ENCODE results near the gene RBFOX2. TPM values are rescaled to one million over a fixed set of nuclear protein-coding genes. Genes with fewer than 3 reads are reported as not detected.

The RBFOX2 gene
- polyA plus RNA-seq, 1 experiment = 222 TPM

DNA sequence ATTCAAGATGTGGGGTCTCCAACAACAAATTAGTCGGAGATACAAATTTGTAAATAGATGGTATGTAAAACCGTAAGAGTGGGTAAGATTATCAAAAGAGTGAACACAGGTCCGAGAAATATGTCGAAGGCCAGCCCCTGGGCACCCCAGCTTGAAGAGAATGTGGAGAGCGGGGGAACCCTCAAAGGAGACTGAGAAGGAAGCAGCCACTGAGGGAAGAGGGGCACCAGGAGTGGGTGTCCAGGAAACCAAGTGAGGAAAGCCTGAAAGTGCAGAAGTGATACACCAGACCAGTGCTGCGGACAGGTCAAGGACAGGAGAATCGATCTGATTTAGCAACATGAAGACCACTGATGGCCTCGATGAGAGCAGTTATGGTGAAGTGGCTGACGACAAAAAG is 296.5 kb downstream of the RBFOX2 start:
- POLR2A ChIA-PET = no interaction called here
- Histone ChIP-seq H3K36me3 (ENCODE audit: control insufficient read depth, insufficient read depth, low read length) (peaks cover 5% of the 10 kb centered on the region; the same call in 1 of the 2 replicates), H3K4me3 (ENCODE audit: low read depth, low read length) (no peak overlapping the region), H3K27me3 (ENCODE audit: control insufficient read depth, insufficient read depth, low read length) (no peaks in the 10 kb centered on the region)
- TF ChIP-seq, protein P1, sequence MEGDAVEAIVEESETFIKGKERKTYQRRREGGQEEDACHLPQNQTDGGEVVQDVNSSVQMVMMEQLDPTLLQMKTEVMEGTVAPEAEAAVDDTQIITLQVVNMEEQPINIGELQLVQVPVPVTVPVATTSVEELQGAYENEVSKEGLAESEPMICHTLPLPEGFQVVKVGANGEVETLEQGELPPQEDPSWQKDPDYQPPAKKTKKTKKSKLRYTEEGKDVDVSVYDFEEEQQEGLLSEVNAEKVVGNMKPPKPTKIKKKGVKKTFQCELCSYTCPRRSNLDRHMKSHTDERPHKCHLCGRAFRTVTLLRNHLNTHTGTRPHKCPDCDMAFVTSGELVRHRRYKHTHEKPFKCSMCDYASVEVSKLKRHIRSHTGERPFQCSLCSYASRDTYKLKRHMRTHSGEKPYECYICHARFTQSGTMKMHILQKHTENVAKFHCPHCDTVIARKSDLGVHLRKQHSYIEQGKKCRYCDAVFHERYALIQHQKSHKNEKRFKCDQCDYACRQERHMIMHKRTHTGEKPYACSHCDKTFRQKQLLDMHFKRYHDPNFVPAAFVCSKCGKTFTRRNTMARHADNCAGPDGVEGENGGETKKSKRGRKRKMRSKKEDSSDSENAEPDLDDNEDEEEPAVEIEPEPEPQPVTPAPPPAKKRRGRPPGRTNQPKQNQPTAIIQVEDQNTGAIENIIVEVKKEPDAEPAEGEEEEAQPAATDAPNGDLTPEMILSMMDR (IDR thresholded peaks at IDR 0.05; ENCODE audit: insufficient read depth, low read depth, low read length) = no peak
- CTCF ChIA-PET = no interaction called here
- no peak for DNase-seq (ENCODE audit: low read depth)

DNA sequence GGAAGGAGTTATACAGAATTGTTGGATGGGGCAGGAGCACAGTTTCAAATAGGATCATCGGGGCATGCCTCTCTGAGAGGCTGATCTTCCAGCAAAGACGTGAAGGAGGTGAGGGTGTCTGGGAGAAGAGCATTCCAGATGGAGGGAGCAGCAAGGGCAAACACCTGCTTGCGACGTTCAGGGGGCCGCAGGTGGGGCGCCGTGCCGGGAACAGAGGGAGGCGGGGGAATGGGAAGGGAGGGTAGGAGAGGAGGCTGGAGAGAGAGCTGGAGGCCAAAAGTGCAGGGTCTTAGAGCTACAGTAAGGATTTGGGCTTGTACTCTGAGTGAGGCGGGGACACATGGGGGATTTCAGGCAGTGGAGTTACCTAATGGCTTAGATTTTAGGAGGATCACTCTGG is 297.3 kb downstream of the RBFOX2 start:
- no peak for DNase-seq (ENCODE audit: low read depth)
- Histone ChIP-seq H3K4me3 (ENCODE audit: low read depth, low read length) (no peak overlapping the region), H3K27me3 (ENCODE audit: control insufficient read depth, insufficient read depth, low read length) (no peaks in the 10 kb centered on the region), H3K36me3 (ENCODE audit: control insufficient read depth, insufficient read depth, low read length) (peaks cover 2% of the 10 kb centered on the region; the same call in 1 of the 2 replicates)
- CTCF ChIA-PET = no interaction called here
- TF ChIP-seq, protein P1 (IDR thresholded peaks at IDR 0.05; ENCODE audit: insufficient read depth, low read depth, low read length) = no peak
- POLR2A ChIA-PET = no interaction called here

DNA sequence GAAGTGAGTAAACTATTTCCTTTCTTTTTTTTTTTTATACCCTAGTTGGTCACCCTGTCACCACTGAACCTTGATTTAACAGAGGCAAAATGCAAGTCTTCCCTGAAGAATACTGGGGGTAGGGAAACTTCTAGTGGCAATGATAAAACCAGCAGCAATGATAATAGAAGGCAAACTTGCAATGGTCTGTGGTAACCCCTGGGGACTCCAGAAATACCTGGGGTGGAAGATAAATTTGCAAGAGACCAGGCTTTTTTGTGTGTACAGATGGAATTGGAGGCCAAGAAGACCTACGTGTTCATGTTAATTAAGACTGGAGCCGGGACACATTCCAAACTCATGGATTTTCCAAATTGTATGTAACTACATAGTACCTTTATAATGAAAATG is 299.3 kb downstream of the RBFOX2 start:
- Histone ChIP-seq H3K27me3 (ENCODE audit: control insufficient read depth, insufficient read depth, low read length) (no peaks in the 10 kb centered on the region), H3K36me3 (ENCODE audit: control insufficient read depth, insufficient read depth, low read length) (no peaks in the 10 kb centered on the region), H3K4me3 (ENCODE audit: low read depth, low read length) (no peak overlapping the region)
- ChIA-PET POLR2A (no interaction called here), CTCF (no interaction called here)
- TF ChIP-seq, protein P1 (IDR thresholded peaks at IDR 0.05; ENCODE audit: insufficient read depth, low read depth, low read length) = no peak
- no peak for DNase-seq (ENCODE audit: low read depth)

DNA sequence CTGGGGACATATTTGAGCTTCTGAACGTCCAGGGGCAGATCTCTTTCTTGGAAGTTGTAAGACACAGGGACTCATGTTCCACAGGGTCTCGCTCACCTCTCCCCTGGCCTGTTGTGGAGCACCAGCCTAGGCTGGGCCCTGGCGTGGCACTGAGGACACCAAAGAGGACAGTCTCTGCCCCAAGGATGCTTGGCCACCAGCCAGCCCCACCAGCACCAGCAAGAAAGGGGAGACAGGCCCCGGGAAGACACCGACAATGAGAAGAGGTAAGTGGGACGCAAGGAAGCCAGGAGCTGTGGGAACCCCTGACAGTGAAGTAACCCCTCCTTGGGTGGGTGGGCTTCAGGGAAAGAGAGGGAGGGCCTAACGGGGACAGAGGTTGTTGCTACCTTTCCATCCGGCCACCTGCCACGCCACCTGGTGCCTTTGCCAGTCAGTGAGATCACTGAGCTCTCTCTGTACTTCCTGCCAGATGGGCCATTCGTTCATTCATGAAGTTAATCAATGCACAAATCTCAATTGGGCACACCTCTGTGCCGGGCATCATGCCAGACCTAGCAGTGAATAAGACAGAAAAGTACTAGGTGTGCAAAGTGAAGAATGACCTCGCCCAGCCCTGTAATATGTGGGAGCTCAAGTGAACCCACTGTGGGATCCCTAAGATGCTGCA is 299.9 kb downstream of the RBFOX2 start:
- ChIA-PET CTCF (no interaction called here), POLR2A (no interaction called here)
- DNase-seq (ENCODE audit: low read depth) = no peak
- TF ChIP-seq, protein P1 (IDR thresholded peaks at IDR 0.05; ENCODE audit: insufficient read depth, low read depth, low read length) = no peak
- no peaks in the 10 kb centered on the region for H3K27me3 ChIP-seq (ENCODE audit: control insufficient read depth, insufficient read depth, low read length)
- no peak overlapping the region for H3K4me3 ChIP-seq (ENCODE audit: low read depth, low read length)
- no peaks in the 10 kb centered on the region for H3K36me3 ChIP-seq (ENCODE audit: control insufficient read depth, insufficient read depth, low read length)

DNA sequence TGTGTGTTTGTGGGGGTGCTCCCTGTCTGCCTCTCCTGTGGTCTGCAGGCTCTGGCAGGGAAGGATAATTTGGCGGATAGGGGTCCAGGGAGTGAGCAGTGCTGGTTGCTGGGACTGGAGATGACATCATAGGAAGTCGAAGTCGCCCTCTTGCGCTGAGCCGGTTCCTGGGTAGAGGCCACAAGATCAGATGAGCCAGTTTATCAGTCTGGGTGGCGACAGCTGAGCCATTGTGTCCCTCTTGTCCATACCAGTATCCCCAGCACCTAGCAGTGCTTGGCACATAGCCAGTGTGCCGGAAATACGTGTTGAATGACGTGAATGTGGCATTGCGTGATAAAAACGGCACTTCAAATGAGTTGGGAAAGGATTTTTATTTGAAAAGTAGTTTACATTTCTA is 301.2 kb downstream of the RBFOX2 start:
- TF ChIP-seq, protein P1 (IDR thresholded peaks at IDR 0.05; ENCODE audit: insufficient read depth, low read depth, low read length) = no peak
- Histone ChIP-seq H3K27me3 (ENCODE audit: control insufficient read depth, insufficient read depth, low read length) (no peaks in the 10 kb centered on the region), H3K4me3 (ENCODE audit: low read depth, low read length) (no peak overlapping the region), H3K36me3 (ENCODE audit: control insufficient read depth, insufficient read depth, low read length) (no peaks in the 10 kb centered on the region)
- CTCF ChIA-PET = no interaction called here
- no peak for DNase-seq (ENCODE audit: low read depth)
- POLR2A ChIA-PET = no interaction called here
